ENCODE results near the gene TNRC18. TPM values are rescaled to one million over a fixed set of nuclear protein-coding genes. Genes with fewer than 3 reads are reported as not detected.

Gene TNRC18
- total RNA-seq, 4 donors from 2014 or later, result 87.6 to 218 (median 124) TPM

DNA sequence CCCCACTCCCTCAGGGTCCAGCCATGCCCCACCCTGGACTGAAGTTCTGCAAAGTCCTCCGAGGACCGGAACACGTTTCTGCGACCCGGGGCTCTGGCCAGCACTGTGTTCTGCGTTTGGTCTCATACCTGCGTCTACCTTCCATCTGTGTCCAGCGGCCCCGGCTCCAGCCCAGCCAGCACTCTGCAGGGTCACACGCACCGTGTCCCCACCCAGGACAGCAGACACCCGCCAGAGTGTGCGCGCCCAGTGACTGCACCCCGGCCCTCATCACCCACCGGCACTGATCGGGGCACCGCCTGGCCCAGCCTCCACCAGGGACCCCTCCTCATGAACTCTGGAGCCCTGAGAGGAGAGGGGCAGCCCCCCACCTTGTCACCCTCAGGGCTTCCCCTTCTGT is 120.6 kb downstream of the TNRC18 start:
- H3K27ac ChIP-seq, result no peak overlapping the region
- WGBS, 2 donors (ENCODE audit: low coverage in 1 of 2), result no CpG with 5 or more reads among the region's 18 CpGs
- ATAC-seq, result peak; percentile 17

DNA sequence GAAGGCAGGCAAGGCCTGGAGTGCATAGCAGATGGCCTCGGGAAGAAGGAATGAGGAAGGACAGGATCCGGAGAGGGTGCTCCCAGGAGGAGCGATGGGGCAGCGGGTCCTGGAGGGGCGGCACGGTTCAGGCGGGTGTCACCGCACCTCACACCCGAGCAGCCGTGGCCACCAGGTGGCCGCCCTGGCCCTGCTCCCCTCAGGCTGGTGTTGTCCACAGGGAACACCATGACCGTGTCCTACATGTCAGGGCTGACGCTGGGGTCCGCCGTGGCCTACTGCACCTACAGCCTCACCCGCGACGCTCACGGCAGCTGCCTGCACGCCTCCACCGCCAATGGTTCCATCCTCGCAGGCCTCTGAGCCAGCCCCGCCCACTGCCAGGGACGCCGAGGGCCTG is 121.1 kb downstream of the TNRC18 start:
- Histone ChIP-seq H3K27me3 (peaks cover 8% of the 10 kb centered on the region), H3K36me3 (peaks cover 0 to 15% of the 10 kb centered on the region in 2 donors), H3K27ac (no peak overlapping the region), H3K4me1 (no peaks in the 10 kb centered on the region), H3K4me3 (no peak overlapping the region), H3K9me3 (no peaks in the 10 kb centered on the region)
- WGBS, 2 donors (ENCODE audit: low coverage in 1 of 2), result 63 to 90% methylated on average over 2 to 4 of the region's 25 CpGs
- TF ChIP-seq POLR2AphosphoS5 (IDR thresholded peaks at IDR 0.05) (no peak), CTCF (IDR thresholded peaks at IDR 0.05) (no peak), EP300 (IDR thresholded peaks at IDR 0.05) (no peak)
- peak; percentile 5 for ATAC-seq

More for the DNA sequence above, 120.6 kb downstream of the TNRC18 start:
- Histone ChIP-seq H3K27me3 (peaks cover 4% of the 10 kb centered on the region), H3K36me3 (peaks cover 0 to 20% of the 10 kb centered on the region in 2 donors), H3K4me1 (no peaks in the 10 kb centered on the region), H3K4me3 (no peak overlapping the region), H3K9me3 (no peaks in the 10 kb centered on the region)
- no peak for TF ChIP-seq CTCF (IDR thresholded peaks at IDR 0.05)
- no peak for TF ChIP-seq POLR2AphosphoS5 (IDR thresholded peaks at IDR 0.05)
- no peak for TF ChIP-seq EP300 (IDR thresholded peaks at IDR 0.05)
- TF ChIP-seq POLR2A (IDR thresholded peaks at IDR 0.05), result no peak

GRCh38 chr7:5300366-5300765 is 123.3 kb downstream of the TNRC18 start:
- peaks cover 0 to 5% (median 0%) of the 10 kb centered on the region in 3 donors for H3K4me1 ChIP-seq
- 81% methylated on average over 6 of the region's 24 CpGs; no CpG with 5 or more reads in 1 of the 2 donors for WGBS, 2 donors (ENCODE audit: low coverage in 1 of 2)
- no peak overlapping the region for H3K27ac ChIP-seq
- H3K36me3 ChIP-seq, result no peaks in the 10 kb centered on the region
- peaks cover 24% of the 10 kb centered on the region for H3K27me3 ChIP-seq
- TF ChIP-seq POLR2AphosphoS5 (IDR thresholded peaks at IDR 0.05), result no peak
- no peak for TF ChIP-seq EP300 (IDR thresholded peaks at IDR 0.05)
- no peak for ATAC-seq
- no peaks in the 10 kb centered on the region for H3K9me3 ChIP-seq
- H3K4me3 ChIP-seq, result no peak overlapping the region

GRCh38 chr7:5296611-5297226 is 126.9 kb downstream of the TNRC18 start:
- Histone ChIP-seq H3K4me3 (peak overlapping the region in 1 of 2 donors; percentile 16), H3K4me1 (peaks cover 0 to 5% (median 0%) of the 10 kb centered on the region in 3 donors), H3K27me3 (peaks cover 24% of the 10 kb centered on the region), H3K36me3 (no peaks in the 10 kb centered on the region), H3K9me3 (no peaks in the 10 kb centered on the region), H3K27ac (no peak overlapping the region)
- no peak for ATAC-seq
- 27 to 80% methylated on average over 3 of the region's 48 CpGs for WGBS, 2 donors (ENCODE audit: low coverage in 1 of 2)
- TF ChIP-seq POLR2AphosphoS5 (IDR thresholded peaks at IDR 0.05), result no peak
- no peak for TF ChIP-seq CTCF (IDR thresholded peaks at IDR 0.05)
- TF ChIP-seq POLR2A (IDR thresholded peaks at IDR 0.05), result no peak
- no peak for TF ChIP-seq EP300 (IDR thresholded peaks at IDR 0.05)

- Histone ChIP-seq H3K4me1 (peaks cover 0 to 5% (median 0%) of the 10 kb centered on the region in 3 donors), H3K9me3 (no peaks in the 10 kb centered on the region), H3K27ac (no peak overlapping the region), H3K4me3 (no peak overlapping the region), H3K27me3 (peaks cover 24% of the 10 kb centered on the region), H3K36me3 (no peaks in the 10 kb centered on the region)
- no peak for TF ChIP-seq EP300 (IDR thresholded peaks at IDR 0.05)
- TF ChIP-seq POLR2A (IDR thresholded peaks at IDR 0.05), result no peak
- no peak for TF ChIP-seq POLR2AphosphoS5 (IDR thresholded peaks at IDR 0.05)
- TF ChIP-seq CTCF (IDR thresholded peaks at IDR 0.05), result no peak
- WGBS, 2 donors (ENCODE audit: low coverage in 1 of 2), result 57% methylated on average over 5 of the region's 29 CpGs; no CpG with 5 or more reads in 1 of the 2 donors
- no peak for ATAC-seq
These were observed 127.5 kb downstream of the TNRC18 start for GRCh38 chr7:5296015-5296610.
